ENCODE data around the gene DHX15.

Gene DHX15

DNA sequence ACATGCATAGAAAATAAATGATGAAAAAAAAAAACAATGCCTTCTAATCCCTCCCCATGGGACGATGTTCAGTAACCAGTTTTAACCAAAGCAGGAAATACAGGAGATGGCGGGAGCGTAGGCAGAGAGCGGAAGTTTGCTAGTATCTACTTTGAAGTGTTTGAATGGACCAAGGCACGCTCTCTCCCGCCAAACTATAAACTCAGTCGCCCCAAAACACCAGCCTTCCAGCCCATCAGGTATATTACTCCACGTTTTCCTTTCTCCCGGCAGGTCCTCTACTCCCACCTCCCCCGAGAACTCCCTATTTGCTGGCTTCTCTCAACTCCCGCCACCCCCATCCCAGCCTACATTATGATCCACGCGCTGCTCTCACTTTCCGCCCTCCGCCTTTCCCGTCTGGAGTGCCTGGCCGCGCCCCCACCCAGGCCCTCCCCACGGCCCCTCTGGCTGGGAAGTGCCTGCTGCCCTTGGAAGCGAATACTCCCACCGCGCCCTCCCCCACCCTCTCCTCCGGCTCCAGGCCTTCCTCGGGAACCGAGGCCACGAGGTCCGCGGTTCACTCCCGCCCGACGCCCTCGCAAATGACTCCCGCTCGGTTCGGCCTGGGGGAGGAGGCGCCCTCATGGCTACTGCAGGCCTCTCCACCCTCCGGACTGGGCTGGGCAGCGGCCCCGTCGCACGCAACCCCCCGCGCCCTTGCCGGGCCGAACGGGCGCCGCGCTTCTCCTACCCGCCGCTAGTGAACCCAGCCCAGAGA, 723 bp downstream of the DHX15 start:
- DNase-seq (ENCODE audit: insufficient read length, low spot score) (peak; percentile 15), FAIRE-seq (peak; percentile 87)

DNA sequence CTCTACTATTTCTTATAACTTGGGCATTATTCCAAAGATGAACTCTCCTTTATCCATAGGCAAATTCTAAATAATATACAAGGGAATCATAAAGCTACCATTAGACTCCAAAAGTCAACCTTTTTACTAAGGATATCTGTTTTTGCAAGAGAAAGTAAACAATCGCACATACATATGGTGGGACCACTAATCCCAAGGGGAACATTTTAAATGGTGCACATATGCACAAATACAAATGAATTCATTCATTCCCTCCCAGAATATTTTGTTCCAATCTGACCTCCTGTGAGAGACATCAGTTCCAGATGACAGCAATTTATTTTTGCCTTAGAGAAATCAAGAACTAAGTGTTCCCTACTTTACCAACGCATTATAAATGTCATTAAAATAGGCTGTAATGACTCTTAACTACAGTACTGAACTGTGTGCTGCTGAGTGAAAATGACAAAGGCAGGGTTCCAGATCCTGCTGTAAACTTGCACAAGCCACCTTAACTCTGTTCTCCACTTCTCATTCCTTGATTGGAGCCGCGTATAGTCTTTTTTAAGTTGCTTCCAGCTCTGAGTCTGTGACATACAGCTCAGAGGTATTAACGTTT, 2.0 kb downstream of the DHX15 start:
- peak; percentile 76 for FAIRE-seq
- DNase-seq (ENCODE audit: insufficient read length, low spot score): no peak

DNA sequence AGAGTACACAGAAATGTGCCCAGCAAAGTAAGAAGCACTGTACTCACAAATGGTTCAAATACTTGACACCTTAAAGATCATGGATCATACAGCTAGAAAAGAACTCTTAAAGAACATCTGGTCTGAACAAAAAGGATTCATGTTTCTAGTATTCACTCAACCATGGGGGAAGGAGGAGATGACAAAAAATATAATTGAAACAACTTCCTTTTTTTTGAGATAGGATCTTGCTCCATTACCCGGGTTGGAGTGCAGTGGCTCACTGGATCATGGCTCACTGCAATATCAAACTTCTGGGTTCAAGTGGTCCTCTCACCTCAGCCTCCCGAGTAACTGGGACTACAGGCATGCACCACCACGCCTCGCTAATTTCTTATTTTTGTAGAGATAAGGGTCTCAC, 6.0 kb downstream of the DHX15 start:
- DNase-seq (ENCODE audit: insufficient read length, low spot score) (no peak), FAIRE-seq (no peak)

DNA sequence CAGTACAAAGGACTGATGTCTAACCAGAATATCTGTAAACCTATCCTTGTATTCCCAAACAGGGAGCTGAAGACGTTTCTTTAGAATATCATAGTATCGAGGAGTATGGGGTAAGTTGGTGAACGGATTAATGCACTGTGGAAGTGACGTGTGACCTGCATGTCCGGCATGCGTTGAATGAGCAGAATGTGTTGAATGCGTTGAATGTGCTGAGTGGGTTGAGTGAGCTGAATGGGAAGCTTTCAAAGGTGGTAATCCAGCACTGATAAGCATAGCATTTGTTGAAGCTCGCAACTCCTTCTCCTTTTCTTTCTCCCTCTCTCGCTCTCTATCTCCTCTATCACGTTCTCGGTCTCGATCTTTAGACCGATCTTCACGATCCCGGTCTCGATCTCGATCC, 8.1 kb downstream of the DHX15 start:
- FAIRE-seq: no peak

DNA sequence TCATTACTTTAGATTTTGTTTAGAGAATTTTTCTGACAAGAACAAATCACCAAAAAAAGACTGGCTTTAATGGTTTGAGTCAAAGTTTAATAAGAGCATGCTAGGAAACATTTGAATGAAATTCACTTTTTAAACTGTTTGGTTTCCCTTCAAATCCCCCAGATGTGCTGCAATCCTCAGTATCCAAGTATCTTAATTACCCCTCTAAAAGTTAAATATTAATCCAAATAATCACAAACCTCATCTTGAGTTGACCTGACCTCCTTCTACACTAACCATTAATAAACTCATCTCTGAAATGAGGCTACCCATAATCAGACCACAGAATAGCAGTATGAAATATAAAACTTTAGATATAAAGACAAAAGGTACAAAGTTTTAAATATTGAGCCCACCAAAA, 10.1 kb downstream of the DHX15 start:
- DNase-seq (ENCODE audit: insufficient read length, low spot score) (no peak), FAIRE-seq (no peak)

More for the DNA sequence above, 8.1 kb downstream of the DHX15 start:
- no peak for DNase-seq (ENCODE audit: insufficient read length, low spot score)

DNA sequence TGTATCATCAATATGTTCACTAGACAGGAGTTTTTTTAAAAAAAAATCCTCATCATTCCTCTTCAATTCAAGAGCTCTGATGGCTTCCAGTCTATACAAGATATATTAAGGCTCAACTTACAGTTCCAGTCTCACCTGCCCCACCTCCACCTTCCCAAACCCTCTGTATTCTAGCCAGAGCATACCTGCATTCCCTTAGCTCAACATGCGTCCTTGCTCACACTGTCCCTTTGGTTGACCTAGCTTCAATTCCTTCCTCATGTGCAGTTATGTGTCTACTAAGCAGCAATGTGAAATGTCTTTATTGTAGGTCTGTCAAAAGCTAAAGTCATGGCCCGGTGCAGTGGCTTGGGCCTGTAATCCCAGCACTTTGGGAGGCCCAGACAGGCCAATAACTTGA, 10.8 kb downstream of the DHX15 start:
- FAIRE-seq (no peak), DNase-seq (ENCODE audit: insufficient read length, low spot score) (no peak)

DNA sequence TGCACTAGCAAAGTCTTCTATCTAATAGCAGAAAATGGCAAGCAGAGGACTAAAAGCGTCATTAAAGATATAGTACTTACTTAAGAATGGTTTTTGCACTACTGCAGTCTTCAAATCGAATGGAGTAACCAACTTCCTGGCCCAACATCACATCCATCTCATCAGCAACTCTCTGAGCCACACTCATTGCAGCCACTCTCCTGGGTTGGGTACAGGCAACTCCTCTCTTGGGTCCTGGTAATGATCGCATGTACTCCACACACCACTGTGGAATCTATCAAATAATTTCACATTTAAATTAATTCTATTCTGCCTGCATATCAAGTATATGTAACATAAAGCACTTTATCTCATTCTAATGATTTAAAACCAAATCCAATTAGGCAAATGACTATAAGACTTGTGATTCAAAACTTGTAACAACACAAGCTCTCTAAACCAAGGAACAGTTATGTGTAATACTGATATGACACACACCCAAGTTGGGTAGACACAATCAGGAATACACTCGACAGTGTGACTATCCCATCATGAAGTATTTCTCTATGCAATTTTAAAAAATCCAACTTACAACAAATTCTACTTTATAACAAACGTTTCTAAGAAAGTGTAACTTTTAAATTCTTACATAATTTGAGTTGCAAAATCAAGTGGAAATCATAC, 13.6 kb downstream of the DHX15 start:
- no peak for DNase-seq (ENCODE audit: insufficient read length, low spot score)
- peak; percentile 64 for FAIRE-seq

DNA sequence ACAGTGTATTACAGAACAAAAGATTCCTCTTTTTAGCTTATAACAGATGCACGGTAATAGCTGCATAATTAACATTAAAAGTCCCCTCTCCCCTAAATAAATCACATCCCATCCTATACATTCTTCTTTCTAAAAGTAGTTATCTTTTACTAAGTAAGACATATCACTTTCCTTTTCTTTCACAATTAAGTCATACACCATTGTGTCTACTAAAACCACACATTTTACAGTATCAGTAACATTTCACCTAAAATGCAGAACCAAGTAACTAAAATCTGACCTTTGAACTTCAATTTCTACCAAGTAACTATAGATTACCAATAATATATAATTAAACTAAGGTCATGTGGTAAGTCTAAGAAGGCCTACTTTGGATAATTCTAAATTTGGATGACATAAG, 14.2 kb downstream of the DHX15 start:
- no peak for FAIRE-seq

DNA sequence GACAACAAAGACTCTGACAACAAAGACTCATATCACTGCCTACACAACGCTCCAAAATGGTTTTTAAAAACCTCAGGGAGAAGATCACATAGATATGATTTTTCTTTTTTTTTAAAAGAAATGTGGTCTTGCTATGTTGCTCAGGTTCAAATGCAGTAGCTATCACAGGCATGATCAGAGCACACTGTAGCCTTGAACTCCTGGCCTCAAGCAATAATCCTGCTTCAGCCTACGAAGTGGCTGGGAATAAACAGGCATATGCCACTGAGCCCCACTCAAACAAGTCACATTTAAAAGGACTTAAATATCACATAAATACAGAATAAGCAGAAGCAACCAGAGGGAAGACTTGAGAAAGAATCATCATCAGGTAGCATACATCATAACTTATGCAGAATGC, 14.7 kb downstream of the DHX15 start:
- DNase-seq (ENCODE audit: insufficient read length, low spot score) (no peak), FAIRE-seq (peak; percentile 31)

More for the DNA sequence above, 14.2 kb downstream of the DHX15 start:
- DNase-seq (ENCODE audit: insufficient read length, low spot score): no peak

DNA sequence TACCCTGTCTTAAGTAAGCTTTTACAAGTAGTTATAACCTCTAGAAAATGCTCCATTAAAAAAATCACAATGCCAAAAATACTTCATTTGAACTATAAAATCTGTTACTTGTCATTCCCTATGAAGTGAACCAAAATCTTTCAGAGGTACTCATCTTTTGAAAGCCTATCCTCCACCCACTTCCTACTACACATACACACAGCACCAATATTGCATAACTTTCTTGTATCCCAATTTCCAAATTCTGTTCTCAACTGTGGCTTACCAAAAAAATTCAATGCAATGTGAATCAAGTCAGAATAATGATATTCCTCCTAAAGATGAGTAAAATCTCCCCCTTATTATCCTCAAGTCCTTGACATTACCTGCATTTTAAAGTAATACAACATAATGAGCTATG, 15.9 kb downstream of the DHX15 start:
- FAIRE-seq (no peak), DNase-seq (ENCODE audit: insufficient read length, low spot score) (no peak)

DNA sequence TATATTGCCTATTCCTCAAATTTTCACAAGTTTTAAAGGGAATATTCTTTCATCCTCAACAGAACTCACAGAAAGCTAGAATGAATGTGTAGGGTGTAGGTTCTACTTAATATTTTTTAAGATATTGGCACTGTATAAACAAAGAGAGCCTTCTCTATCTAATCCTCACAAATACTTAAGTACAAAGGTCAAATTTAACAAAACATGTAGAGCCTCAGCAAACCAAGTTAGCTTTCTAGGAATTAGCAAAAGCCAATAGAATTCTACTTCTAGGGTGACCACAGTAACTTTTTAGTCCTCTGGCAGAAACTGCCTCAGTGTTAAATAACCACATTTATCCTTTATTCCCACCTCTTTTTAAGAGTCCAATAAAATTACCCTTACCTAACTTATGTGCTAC, 19.3 kb downstream of the DHX15 start:
- DNase-seq (ENCODE audit: insufficient read length, low spot score) (no peak), FAIRE-seq (no peak)

DNA sequence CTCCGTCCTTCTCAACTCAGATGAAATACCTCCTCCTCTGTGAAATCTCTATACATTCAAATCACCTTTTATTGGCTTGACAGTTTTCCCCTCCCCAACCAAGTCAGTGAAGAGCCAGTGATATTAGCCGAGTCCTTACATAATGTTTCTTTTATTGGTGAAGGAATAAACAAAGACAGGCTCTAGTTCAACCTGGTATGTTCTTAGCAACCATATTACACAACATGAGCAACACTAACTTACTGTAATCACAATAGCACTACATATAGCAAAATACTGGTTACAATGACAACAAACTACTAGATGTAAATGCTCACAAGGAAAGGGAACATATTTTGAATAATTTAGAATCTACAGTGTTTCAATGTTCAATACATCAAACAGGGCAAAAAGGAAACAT, 19.9 kb downstream of the DHX15 start:
- DNase-seq (ENCODE audit: insufficient read length, low spot score) (no peak), FAIRE-seq (peak; percentile 53)

DNA sequence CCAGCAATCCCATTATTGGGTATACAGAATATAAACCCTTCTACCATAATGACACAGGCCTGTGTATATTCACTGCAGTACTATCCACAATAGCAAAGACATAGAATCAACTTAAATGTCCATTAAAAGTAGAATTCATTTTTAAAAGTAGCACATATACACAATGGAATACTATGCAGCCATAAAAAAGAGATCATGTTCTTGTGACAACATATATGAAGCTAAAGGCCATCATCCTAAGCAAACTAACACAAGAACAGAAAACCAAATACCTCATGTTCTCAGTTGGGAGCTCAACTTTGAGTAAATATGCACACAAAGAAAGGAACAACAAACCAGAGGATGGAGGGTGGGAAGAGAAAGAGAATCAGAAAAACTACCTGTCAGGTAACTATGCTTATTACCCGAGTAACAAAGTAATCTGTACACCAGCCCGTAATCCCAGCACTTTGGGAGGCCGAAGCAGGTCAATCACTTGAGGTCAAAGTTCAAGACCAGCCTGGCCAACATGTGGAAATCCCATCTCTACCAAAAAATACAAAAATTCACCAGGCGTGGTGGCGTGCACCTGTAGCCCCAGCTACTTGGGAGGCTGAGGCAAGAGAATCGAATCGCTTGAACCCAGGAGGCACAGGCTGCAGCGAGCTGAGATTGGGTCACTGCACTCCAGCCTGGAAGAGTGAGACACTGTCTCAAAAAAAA, 22.8 kb downstream of the DHX15 start:
- DNase-seq (ENCODE audit: insufficient read length, low spot score): no peak
- FAIRE-seq: peak; percentile 21

DNA sequence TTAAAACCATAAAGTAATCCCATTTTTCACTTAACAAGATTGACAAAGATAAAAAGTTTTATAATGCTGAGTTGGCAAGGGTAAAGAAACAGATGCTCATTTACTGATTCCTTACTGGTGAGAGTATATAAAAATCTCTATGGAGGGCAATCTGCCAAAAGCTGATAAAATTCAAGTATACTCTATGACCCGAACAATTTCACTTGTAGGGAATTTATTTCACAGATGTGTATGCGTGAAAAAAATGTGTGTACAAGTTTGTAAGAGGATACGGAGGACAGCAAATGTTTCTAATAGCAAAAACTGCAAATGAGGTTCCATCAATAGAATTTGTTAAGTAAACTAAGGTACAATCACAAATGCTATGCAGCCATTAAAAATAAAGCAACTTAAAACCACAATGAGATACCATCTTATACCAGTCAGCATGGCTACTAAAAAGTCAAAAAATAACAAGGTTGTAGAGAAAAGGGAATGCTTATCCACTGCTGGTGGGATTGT, 23.4 kb downstream of the DHX15 start:
- no peak for FAIRE-seq
- DNase-seq (ENCODE audit: insufficient read length, low spot score): no peak

DNA sequence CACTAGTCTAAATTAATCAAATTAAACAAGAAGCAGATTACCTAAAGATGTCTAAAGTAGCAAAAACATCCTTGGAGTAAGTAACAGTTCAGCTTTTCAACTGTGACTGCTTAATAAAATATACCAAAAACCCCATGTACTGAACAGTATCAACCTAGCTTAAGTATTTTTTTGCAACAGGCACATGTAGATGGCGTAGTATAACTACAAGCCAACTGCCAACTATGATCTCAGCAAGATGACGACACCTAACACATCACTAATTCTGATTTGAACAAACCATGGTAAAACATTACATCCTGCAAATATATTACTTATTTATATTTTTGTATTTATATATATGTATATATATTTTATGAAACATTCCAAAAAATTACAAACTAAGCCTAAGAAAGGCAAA, 24.5 kb downstream of the DHX15 start:
- FAIRE-seq (no peak), DNase-seq (ENCODE audit: insufficient read length, low spot score) (no peak)

DNA sequence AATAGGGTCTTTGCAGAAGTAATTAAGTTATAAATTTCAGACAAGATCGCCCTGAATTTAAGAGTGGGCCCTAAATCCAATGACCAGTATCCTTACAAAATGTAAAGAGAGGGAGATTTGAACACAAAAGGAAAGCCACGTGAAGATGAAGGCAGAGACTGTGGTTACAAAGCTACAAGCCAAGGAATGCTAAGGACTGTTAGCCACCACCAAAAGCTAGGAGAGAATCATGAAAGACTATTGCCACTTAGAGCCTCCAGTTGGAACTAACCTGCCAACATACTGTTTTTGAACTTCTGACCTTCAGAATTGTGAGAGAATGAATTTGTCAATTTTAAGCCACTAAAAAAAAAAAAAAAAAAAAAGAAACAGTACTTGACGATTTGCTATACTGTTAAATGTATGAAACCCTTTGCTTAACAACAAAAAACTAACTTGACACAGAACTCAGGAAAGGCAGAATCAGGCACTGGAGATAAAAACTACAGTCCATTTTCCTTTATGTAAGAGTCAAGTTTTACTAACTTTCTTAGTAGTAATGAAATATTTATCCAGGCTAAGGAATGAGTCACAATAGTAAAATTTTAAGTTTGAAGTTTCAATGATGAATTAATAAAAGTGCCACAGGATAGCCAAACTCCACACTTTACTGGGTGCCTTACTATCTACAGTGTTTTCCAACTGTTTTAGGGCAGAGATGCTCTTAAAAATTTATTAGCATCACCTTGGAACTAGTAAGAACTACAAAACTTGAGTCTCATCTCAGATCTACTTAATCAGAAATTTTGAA, 25.1 kb downstream of the DHX15 start:
- peak; percentile 56 for FAIRE-seq
- DNase-seq (ENCODE audit: insufficient read length, low spot score): no peak

DNA sequence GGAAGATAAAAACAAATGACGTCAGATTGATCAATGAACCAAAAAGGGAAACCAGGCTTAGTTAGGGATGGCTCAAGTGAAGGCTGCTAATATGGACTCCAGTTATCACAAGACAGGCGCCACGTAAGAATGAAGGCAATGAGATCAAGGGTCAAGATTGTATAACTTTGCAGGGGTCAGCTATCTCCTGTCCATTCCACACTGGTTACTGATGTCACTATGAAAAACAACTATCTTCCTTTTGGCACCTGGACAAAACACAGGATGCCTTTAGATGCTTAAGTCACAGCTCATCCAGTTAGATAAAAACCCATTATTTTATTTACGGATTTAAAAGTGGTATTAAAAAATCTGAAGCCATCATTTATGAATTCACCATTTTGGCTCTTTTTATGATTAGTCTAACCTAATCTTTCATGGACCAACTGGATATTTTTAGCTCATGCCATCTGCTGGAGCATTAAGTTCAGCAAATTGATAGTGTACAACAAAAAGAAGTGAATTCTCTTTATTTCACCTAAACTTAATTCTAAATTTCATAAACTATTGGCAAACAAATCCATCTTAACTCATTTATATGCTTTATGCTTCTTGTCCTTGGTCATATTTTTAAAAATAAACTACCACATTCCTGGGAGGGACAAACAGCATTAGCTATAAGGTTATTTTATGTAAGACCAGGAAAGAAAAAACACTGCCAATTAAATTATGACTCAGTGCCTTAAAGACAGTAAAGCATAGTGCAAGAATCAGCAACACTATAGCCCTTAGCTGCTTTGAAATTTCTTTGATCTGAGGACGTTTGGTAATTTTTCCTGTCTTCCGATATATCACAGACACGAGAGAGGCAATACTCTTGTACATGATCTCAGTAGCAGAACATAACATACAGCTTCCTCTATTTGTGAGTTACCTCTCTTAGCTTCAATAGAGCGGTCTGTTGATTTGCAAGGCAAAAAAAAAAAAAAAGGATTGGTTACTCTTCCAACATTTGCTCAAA, 27.0 kb downstream of the DHX15 start:
- FAIRE-seq: no peak
- no peak for DNase-seq (ENCODE audit: insufficient read length, low spot score)

DNA sequence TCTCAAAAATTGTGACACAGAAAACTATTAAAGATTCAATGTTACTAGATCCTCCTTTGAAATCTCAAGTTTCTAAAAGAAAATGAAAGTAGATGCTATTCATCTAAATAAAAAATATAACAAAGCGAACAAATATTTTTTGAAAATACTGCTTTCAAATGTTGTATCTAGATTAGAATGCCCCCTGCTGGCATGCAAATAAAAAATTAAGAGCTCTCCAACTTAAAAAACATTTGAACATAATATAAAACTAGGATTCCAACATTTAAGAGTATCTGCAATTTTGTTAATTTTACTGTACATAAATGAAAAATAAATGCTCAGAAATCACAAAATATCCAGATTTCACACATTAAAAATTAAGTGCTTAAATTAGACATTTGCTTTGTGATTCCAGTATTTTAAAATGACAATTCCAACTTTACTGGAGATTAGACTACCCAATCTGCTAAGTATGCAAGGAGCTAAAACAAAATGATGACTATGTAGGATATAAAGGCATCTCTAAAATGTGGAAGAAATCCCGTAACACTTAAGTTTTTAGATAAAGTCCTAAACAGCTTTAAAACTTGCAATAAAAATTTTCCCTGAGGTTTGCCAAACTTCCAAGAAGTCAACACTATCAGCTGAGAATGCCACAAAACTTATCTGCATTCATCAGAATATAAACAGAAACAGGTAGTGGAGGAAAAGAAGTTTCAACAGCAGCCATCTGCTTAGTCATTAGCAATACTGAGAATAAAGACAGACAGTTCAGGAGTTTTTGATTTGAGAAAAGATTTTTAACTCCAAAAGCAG, 32.7 kb downstream of the DHX15 start:
- no peak for DNase-seq (ENCODE audit: insufficient read length, low spot score)
- no peak for FAIRE-seq
